SU-DHL-6 (cell line): ENCODE data around the gene ZDHHC3.

ENCODE experiments used
- H2AFZ ChIP-seq: fragments of 200-600 bp; sonication (generic); 2 replicates; pipeline ENCODE4 v1.6.1; 2014; ENCODE audit warnings: low read depth, mild to moderate bottlenecking, moderate library complexity, mixed read lengths, antibody characterized with exemption, low read length; ENCODE audit not compliant: severe bottlenecking
- H3F3A ChIP-seq: fragments of 200-600 bp; shearing (Covaris generic); 2 replicates; pipeline ENCODE4 v1.6.0; 2016; ENCODE audit warnings: antibody characterized with exemption, mild to moderate bottlenecking; ENCODE audit not compliant: insufficient read depth
- H3K27ac ChIP-seq: fragments of 200-600 bp; sonication (generic); 2 replicates; pipeline ENCODE4 v1.5.1; 2016; ENCODE audit warnings: low read depth, mild to moderate bottlenecking, low read length, moderate library complexity, mixed read lengths
- H3K27me3 ChIP-seq: fragments of 200-600 bp; sonication (generic), shearing (Covaris generic); 2 replicates; pipeline ENCODE4 v1.6.0; 2014; ENCODE audit warnings: mild to moderate bottlenecking, low read length
- H3K36me3 ChIP-seq: fragments of 200-600 bp; sonication (generic); 2 replicates; pipeline ENCODE4 v1.6.1; 2014; ENCODE audit warnings: mild to moderate bottlenecking, low read length, mixed read lengths
- H3K4me2 ChIP-seq: fragments of 300-600, 200-600 bp; shearing (Covaris generic), sonication (generic); 2 replicates; pipeline ENCODE4 v1.6.0; 2014; ENCODE audit warnings: low read length, low read depth, mild to moderate bottlenecking; ENCODE audit not compliant: poor library complexity, severe bottlenecking
- H3K4me3 ChIP-seq: fragments of 200-600 bp; sonication (generic); 2 replicates; pipeline ENCODE4 v1.5.1; 2014; ENCODE audit warnings: antibody characterized with exemption, low read length, mild to moderate bottlenecking, mixed read lengths; ENCODE audit not compliant: insufficient read depth, poor library complexity, severe bottlenecking
- H3K79me2 ChIP-seq: fragments of 200-600 bp; sonication (generic); 2 replicates; pipeline ENCODE4 v1.6.1; 2014; ENCODE audit warnings: mild to moderate bottlenecking, low read length, moderate library complexity; ENCODE audit not compliant: insufficient read depth
- H3K9ac ChIP-seq: fragments of 200-600 bp; sonication (generic); 2 replicates; pipeline ENCODE4 v1.7.0; 2014; ENCODE audit warnings: mild to moderate bottlenecking, low read length
- H3K9me2 ChIP-seq: fragments of 200-600 bp; sonication (generic); replicated peaks from 2 replicates; pipeline ENCODE4 v1.6.1; 2014; ENCODE audit warnings: low read length; ENCODE audit not compliant: insufficient read depth
- H3K9me3 ChIP-seq: fragments of 200-600 bp; sonication (generic); 2 replicates; pipeline ENCODE4 v1.6.1; 2014; ENCODE audit warnings: low read length, mixed read lengths; ENCODE audit not compliant: insufficient read depth
- H4K20me1 ChIP-seq: fragments of 200-600 bp; sonication (generic); 2 replicates; pipeline ENCODE4 v1.6.1; 2014; ENCODE audit warnings: low read depth, mild to moderate bottlenecking, antibody characterized with exemption, low read length, moderate library complexity, mixed read lengths
- EZH2phosphoT487 ChIP-seq: fragments of 200-600 bp; sonication (generic), shearing (Covaris generic); conservative IDR thresholded peaks from 2 replicates; pipeline ENCODE4 v1.6.1; 2018; ENCODE audit warnings: mild to moderate bottlenecking, antibody characterized with exemption, low read length, moderate library complexity, mixed read lengths
- TF ChIP-seq, protein P1 (sequence below): fragments of 200-600 bp; sonication (generic); IDR thresholded peaks from one replicate; pipeline ENCODE4 v1.5.1; 2017; ENCODE audit warnings: antibody characterized with exemption, mild to moderate bottlenecking, low read length, moderate library complexity; ENCODE audit not compliant: insufficient read depth, poor library complexity, severe bottlenecking

ZDHHC3 gene

DNA sequence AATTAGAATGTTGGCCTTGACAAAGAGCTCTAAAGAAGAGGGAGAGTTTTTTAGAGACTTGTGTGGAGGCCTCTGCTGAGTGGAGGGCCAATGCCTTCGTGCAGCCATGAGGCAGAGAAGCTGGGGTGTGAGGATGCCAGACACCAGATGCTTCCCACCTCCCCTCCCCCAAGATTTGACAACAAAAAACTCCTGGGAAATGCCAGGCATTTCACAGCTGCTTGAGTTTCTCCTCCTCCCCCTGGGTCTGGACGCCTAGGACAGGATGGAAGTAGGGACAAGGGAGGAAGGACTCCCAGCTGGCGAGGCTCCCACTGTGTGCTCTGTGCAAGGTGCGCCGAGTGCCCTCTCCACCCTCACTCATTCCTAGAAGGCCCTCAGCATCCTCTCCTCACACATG is 81.5 kb downstream of the ZDHHC3 start:
- no peak for TF ChIP-seq EZH2phosphoT487
- TF ChIP-seq, protein P1, sequence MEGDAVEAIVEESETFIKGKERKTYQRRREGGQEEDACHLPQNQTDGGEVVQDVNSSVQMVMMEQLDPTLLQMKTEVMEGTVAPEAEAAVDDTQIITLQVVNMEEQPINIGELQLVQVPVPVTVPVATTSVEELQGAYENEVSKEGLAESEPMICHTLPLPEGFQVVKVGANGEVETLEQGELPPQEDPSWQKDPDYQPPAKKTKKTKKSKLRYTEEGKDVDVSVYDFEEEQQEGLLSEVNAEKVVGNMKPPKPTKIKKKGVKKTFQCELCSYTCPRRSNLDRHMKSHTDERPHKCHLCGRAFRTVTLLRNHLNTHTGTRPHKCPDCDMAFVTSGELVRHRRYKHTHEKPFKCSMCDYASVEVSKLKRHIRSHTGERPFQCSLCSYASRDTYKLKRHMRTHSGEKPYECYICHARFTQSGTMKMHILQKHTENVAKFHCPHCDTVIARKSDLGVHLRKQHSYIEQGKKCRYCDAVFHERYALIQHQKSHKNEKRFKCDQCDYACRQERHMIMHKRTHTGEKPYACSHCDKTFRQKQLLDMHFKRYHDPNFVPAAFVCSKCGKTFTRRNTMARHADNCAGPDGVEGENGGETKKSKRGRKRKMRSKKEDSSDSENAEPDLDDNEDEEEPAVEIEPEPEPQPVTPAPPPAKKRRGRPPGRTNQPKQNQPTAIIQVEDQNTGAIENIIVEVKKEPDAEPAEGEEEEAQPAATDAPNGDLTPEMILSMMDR = no peak
- no peak overlapping the region for H3K4me3 ChIP-seq
- H3K9ac ChIP-seq = no peak overlapping the region
- no peaks in the 10 kb centered on the region for H3K9me3 ChIP-seq
- no peaks in the 10 kb centered on the region for H3K36me3 ChIP-seq
- H3K79me2 ChIP-seq = no peaks in the 10 kb centered on the region
- no peak overlapping the region for H2AFZ ChIP-seq
- no peak overlapping the region for H3K27ac ChIP-seq
- no peaks in the 10 kb centered on the region for H4K20me1 ChIP-seq
- no peaks in the 10 kb centered on the region for H3F3A ChIP-seq
- H3K4me2 ChIP-seq = no peak overlapping the region
- H3K9me2 ChIP-seq = no peaks in the 10 kb centered on the region
- H3K27me3 ChIP-seq = no peaks in the 10 kb centered on the region

DNA sequence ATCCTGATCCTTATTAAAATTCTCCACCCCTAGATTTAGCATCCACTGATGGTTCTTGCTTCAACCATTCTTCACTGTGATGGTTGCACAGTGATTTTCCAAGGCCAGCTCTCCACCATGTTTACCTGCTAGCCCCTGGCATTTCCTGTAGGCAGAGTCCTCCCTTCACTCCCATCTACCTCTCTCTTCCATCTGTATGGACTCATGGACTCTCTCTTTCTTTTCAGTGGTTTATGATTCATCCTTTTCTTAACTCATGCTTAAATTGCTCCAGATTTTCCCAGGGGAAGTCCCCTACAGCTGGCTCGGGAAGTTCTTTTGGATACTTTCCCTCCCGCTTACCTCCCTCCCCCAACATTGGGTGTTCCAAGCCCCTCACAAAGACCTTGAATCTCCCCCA is 82.9 kb downstream of the ZDHHC3 start:
- Histone ChIP-seq H3F3A (no peaks in the 10 kb centered on the region), H3K36me3 (no peaks in the 10 kb centered on the region), H3K27ac (no peak overlapping the region), H4K20me1 (no peaks in the 10 kb centered on the region), H3K27me3 (no peaks in the 10 kb centered on the region), H3K4me3 (no peak overlapping the region), H3K9ac (no peak overlapping the region), H3K79me2 (no peaks in the 10 kb centered on the region), H3K4me2 (no peak overlapping the region), H3K9me3 (no peaks in the 10 kb centered on the region), H3K9me2 (no peaks in the 10 kb centered on the region), H2AFZ (no peak overlapping the region)
- TF ChIP-seq, protein P1 = no peak
- TF ChIP-seq EZH2phosphoT487 = no peak

DNA sequence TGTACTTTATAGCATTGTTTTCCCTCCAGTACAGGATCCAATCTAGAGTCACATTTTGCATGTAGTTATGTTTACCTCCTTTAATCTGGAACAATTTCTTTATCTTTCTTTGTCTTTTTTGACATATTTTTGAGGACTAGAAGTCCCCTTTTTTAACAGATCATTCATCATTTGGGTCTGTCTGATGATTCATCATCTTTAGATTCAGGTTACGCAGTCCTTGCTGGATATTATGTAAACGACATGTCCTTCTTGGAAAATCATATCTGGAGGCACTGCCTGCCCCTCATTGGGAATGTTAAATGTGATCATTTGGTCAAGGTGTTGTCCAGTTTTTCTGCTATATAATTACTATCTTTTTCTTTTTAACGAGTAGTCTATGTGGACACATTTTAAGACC is 83.3 kb downstream of the ZDHHC3 start:
- Histone ChIP-seq H3K9me3 (no peaks in the 10 kb centered on the region), H3K9me2 (no peaks in the 10 kb centered on the region), H3K4me3 (no peak overlapping the region), H3K4me2 (no peak overlapping the region), H2AFZ (no peak overlapping the region), H4K20me1 (no peaks in the 10 kb centered on the region), H3K79me2 (no peaks in the 10 kb centered on the region), H3F3A (no peaks in the 10 kb centered on the region), H3K9ac (no peak overlapping the region), H3K36me3 (no peaks in the 10 kb centered on the region), H3K27ac (no peak overlapping the region), H3K27me3 (no peaks in the 10 kb centered on the region)
- TF ChIP-seq, protein P1 = no peak
- TF ChIP-seq EZH2phosphoT487 = no peak

DNA sequence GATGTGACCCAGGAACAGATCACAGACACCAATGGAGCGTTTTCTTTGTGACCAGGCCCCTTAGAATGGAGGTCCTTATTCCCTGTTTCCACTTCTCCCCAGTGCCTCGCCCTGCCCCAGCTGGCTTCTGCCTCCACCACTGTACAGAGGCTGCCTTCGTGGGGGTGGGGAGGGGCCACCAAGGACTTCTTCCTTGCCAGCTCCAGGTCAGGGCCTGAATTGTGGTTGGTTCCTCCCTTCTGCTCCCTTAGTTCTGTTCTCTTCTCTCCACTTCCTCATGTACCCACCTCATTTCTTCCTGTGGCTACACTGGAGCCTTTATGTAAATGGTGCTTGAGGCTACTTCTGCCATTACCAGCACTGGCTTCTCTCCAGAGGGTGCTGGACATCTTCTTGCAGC is 85.1 kb downstream of the ZDHHC3 start:
- Histone ChIP-seq H3K79me2 (no peaks in the 10 kb centered on the region), H3K27ac (no peak overlapping the region), H3K27me3 (no peaks in the 10 kb centered on the region), H3K36me3 (no peaks in the 10 kb centered on the region), H3K4me2 (no peak overlapping the region), H3F3A (no peaks in the 10 kb centered on the region), H3K4me3 (no peak overlapping the region), H4K20me1 (no peaks in the 10 kb centered on the region), H3K9ac (no peak overlapping the region), H3K9me2 (no peaks in the 10 kb centered on the region), H2AFZ (no peak overlapping the region), H3K9me3 (no peaks in the 10 kb centered on the region)
- TF ChIP-seq, protein P1 = no peak
- no peak for TF ChIP-seq EZH2phosphoT487
